ENCODE data around the gene WDR81.
"Not testable (repeated sequence)": the region's sequence is repeated elsewhere in the genome, so short reads cannot be mapped to it uniquely, and the experiment has no call there.

Gene WDR81

GRCh38 chr17:1732833-1733321 is 8.4 kb downstream of the WDR81 start:
- Histone ChIP-seq H3K36me3 (ENCODE audit: control insufficient read depth, insufficient read depth, low read length) (peaks cover 9% of the 10 kb centered on the region), H3K4me3 (ENCODE audit: low read depth, low read length) (no peak overlapping the region), H3K9me3 (ENCODE audit: control insufficient read depth, insufficient read depth, low read depth, low read length) (no peaks in the 10 kb centered on the region), H3K9ac (ENCODE audit: low read length) (no peak overlapping the region), H3K27me3 (ENCODE audit: control insufficient read depth, insufficient read depth, low read length) (no peaks in the 10 kb centered on the region), H3K4me1 (ENCODE audit: control insufficient read depth, insufficient read depth, low read length) (peaks cover 9% of the 10 kb centered on the region; the same call in 1 of the 2 replicates), H3K27ac (ENCODE audit: low read depth, low read length) (no peak overlapping the region)

- Histone ChIP-seq H3K36me3 (ENCODE audit: control insufficient read depth, insufficient read depth, low read length) (peaks cover 9% of the 10 kb centered on the region), H3K4me3 (ENCODE audit: low read depth, low read length) (no peak overlapping the region), H3K27me3 (ENCODE audit: control insufficient read depth, insufficient read depth, low read length) (no peaks in the 10 kb centered on the region), H3K9ac (ENCODE audit: low read length) (no peak overlapping the region), H3K9me3 (ENCODE audit: control insufficient read depth, insufficient read depth, low read depth, low read length) (peaks cover 2% of the 10 kb centered on the region; the same call in 1 of the 2 replicates), H3K4me1 (ENCODE audit: control insufficient read depth, insufficient read depth, low read length) (peaks cover 9% of the 10 kb centered on the region; the same call in 1 of the 2 replicates), H3K27ac (ENCODE audit: low read depth, low read length) (no peak overlapping the region)
Measured at GRCh38 chr17:1733759-1734158, 9.3 kb downstream of the WDR81 start.

DNA sequence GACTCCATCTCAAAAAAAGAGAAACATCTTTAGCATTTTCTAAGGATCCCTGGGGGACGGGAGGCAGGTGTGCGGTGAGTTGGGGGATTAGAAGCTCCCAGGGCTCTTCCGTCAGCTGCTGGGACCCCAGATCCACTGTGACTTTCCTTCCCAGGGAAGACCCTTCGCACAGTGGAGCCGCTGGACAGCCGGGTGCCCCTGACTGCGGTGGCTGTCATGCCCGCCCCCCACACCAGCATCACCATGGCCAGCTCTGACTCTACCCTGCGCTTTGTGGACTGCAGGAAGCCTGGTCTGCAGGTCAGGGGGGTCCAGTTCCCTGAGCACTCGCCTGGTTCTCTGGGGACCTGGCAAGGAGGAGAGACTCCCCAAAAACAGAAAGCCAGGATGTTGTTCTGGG is 10.9 kb downstream of the WDR81 start:
- H3K4me1 ChIP-seq (ENCODE audit: control insufficient read depth, insufficient read depth, low read length): peaks cover 9% of the 10 kb centered on the region; the same call in 1 of the 2 replicates
- no peak overlapping the region for H3K27ac ChIP-seq (ENCODE audit: low read depth, low read length)
- peaks cover 2% of the 10 kb centered on the region; the same call in 1 of the 2 replicates for H3K9me3 ChIP-seq (ENCODE audit: control insufficient read depth, insufficient read depth, low read depth, low read length)
- no peaks in the 10 kb centered on the region for H3K27me3 ChIP-seq (ENCODE audit: control insufficient read depth, insufficient read depth, low read length)
- H3K36me3 ChIP-seq (ENCODE audit: control insufficient read depth, insufficient read depth, low read length): peaks cover 9% of the 10 kb centered on the region
- H3K4me3 ChIP-seq (ENCODE audit: low read depth, low read length): no peak overlapping the region
- no peak overlapping the region for H3K9ac ChIP-seq (ENCODE audit: low read length)

- no peak overlapping the region for H3K27ac ChIP-seq (ENCODE audit: low read depth, low read length)
- no peaks in the 10 kb centered on the region for H3K27me3 ChIP-seq (ENCODE audit: control insufficient read depth, insufficient read depth, low read length)
- no peak overlapping the region for H3K4me3 ChIP-seq (ENCODE audit: low read depth, low read length)
- H3K9me3 ChIP-seq (ENCODE audit: control insufficient read depth, insufficient read depth, low read depth, low read length): peaks cover 2% of the 10 kb centered on the region; the same call in 1 of the 2 replicates
- no peak overlapping the region for H3K9ac ChIP-seq (ENCODE audit: low read length)
- peaks cover 9% of the 10 kb centered on the region for H3K36me3 ChIP-seq (ENCODE audit: control insufficient read depth, insufficient read depth, low read length)
- H3K4me1 ChIP-seq (ENCODE audit: control insufficient read depth, insufficient read depth, low read length): peaks cover 9% of the 10 kb centered on the region; the same call in 1 of the 2 replicates
Measured at GRCh38 chr17:1735834-1736347, 11.4 kb downstream of the WDR81 start.

DNA sequence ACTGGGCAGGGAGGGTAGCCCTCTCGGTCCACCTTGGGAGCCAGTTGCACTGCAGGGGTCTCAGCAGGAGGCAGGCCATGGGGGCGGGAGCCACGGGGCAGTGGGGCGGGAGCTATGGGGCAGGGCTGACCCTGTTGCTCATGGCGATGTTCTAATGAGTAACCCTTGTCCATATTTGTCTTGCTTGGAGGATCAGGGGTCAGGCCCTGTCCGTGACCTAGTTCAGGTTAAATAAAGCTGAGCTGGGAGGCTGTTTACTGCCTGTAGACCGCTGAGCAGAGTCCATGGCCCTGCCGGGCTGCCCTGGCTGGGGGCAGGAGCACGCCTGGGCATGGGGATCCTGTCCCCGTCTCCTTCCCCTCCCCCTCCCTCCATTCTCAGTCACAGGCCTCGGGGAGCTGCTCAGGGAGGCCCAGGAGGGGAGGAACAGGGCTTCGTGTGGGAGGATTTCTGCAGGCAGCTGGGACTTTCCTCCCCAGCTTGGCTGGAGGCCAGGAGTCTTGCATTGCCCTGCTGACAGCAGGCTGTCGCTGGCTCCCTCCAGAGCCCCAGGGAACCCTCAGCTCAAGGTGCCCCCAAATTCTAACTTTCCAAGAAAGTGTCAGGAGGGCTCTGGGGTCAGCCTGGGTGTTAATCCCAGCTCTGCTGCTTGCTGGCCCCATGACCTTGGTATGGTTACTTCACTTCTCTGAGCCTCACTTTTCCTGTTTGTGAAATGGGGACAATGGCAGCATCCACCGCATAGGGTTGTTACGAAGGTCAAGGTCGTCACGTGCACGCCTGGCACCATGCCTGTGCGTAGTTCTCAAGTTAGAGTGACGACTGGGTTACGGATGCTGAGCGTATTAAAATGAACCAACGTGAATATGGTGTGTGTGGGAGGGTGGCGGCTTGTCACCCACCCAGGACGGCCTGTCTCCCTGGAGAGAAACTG is 12.1 kb downstream of the WDR81 start:
- Histone ChIP-seq H3K4me3 (ENCODE audit: low read depth, low read length) (no peak overlapping the region), H3K27ac (ENCODE audit: low read depth, low read length) (no peak overlapping the region), H3K9me3 (ENCODE audit: control insufficient read depth, insufficient read depth, low read depth, low read length) (peaks cover 4% of the 10 kb centered on the region; the same call in 1 of the 2 replicates), H3K9ac (ENCODE audit: low read length) (no peak overlapping the region), H3K36me3 (ENCODE audit: control insufficient read depth, insufficient read depth, low read length) (peaks cover 6% of the 10 kb centered on the region), H3K4me1 (ENCODE audit: control insufficient read depth, insufficient read depth, low read length) (peaks cover 9% of the 10 kb centered on the region; the same call in 1 of the 2 replicates), H3K27me3 (ENCODE audit: control insufficient read depth, insufficient read depth, low read length) (no peaks in the 10 kb centered on the region)

DNA sequence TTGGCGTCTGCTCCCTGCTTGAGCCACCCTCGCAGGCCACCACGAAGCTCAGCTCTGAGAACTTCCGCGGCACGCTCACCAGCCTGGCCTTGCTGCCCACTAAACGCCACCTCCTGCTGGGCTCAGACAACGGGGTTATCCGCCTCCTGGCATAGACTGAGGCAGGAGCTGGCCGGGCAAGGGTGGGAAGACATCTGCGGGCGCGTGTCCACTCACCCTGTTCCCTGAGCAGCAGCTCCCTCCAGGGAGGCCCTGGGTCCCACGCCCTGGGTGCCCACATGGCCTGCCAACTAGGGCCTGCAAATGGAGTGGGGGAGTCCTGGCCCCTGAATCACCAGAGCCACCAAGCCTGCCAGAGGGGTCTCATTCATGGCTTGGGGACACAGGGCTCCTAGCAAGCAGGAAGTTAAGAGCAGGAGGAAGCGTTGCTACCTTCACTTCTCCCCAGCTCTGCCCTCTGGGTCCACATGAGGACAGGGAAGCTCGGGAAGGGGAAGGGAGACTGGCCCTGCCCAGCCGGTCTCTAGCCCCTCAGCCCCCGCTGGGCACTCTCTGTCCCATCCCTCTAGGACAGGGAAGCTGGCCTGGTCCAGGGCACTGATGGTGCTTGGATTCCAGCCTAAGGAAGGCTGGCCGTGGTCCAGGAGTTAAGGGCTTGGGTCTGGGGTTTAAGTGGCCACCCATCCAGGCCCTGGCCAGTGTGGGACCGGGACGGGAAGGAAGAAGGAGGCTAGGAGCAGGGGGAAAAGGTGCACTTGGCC is 13.2 kb downstream of the WDR81 start:
- no peaks in the 10 kb centered on the region; the same call in 1 of the 2 replicates for H3K27me3 ChIP-seq (ENCODE audit: control insufficient read depth, insufficient read depth, low read length)
- no peak overlapping the region for H3K4me3 ChIP-seq (ENCODE audit: low read depth, low read length)
- no peak overlapping the region for H3K9ac ChIP-seq (ENCODE audit: low read length)
- no peak overlapping the region for H3K27ac ChIP-seq (ENCODE audit: low read depth, low read length)
- peaks cover 6% of the 10 kb centered on the region for H3K36me3 ChIP-seq (ENCODE audit: control insufficient read depth, insufficient read depth, low read length)
- peaks cover 9% of the 10 kb centered on the region; the same call in 1 of the 2 replicates for H3K9me3 ChIP-seq (ENCODE audit: control insufficient read depth, insufficient read depth, low read depth, low read length)
- peaks cover 9% of the 10 kb centered on the region; the same call in 1 of the 2 replicates for H3K4me1 ChIP-seq (ENCODE audit: control insufficient read depth, insufficient read depth, low read length)

- H3K27me3 ChIP-seq (ENCODE audit: control insufficient read depth, insufficient read depth, low read length); H3K4me3 ChIP-seq (ENCODE audit: low read depth, low read length); H3K9ac ChIP-seq (ENCODE audit: low read length); H3K27ac ChIP-seq (ENCODE audit: low read depth, low read length); H3K36me3 ChIP-seq (ENCODE audit: control insufficient read depth, insufficient read depth, low read length); H3K9me3 ChIP-seq (ENCODE audit: control insufficient read depth, insufficient read depth, low read depth, low read length); H3K4me1 ChIP-seq (ENCODE audit: control insufficient read depth, insufficient read depth, low read length): not testable (repeated sequence)
Measured at GRCh38 chr17:1741899-1742298, 17.4 kb downstream of the WDR81 start.

DNA sequence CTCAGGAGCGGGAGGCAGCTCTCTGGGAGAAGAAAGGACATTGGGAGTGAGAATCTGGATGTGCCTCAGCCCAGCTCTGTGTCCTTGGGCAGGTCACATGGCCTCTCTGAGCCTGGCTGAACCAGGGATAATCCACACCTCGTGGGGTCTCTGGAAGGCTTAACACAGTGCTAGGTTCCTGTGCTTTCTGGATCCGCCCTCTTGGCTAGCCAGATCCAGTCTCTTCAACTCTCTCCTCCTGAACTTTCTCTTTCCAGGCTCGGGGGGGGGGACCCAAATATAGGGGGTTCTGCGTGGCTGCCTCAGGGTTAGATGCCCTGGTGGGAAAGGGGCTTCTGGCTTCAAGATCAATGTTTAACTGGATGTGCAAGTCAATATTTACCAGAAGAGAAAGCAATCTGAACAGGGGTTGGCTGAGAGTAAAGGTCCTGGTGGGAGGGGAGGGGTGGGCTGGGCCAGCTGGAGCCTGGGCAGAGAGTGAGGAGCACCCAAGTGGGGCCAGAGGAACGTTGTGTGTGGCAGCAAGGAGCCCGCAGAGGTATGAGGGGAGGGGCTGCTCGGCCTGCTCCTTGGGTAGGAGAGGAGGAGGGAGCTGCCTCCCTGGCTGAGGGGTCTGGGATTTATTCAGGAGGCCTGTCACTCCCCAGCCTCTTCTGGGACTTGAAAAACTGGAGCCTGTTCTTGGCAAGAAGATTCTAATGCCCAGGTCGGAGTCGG is 18.0 kb downstream of the WDR81 start, which contains the start of gene SERPINF2:
Gene SERPINF2 (plus strand): TSS at position 501 of the 717 bp plus-strand sequence. CDS start 2,125 bp downstream, outside the sequence.
- H3K4me3 ChIP-seq (ENCODE audit: low read depth, low read length): no peak within 1 kb of the TSS
- H3K9ac ChIP-seq (ENCODE audit: low read length): no peak within 1 kb of the TSS
- H3K27me3 ChIP-seq (ENCODE audit: control insufficient read depth, insufficient read depth, low read length): no peaks in the 10 kb centered on the region; the same call in 1 of the 2 replicates
- peaks cover under 1% of the 10 kb centered on the region; the same call in 1 of the 2 replicates for H3K36me3 ChIP-seq (ENCODE audit: control insufficient read depth, insufficient read depth, low read length)
- peaks cover 8% of the 10 kb centered on the region; the same call in 1 of the 2 replicates for H3K4me1 ChIP-seq (ENCODE audit: control insufficient read depth, insufficient read depth, low read length)
- peaks cover 9% of the 10 kb centered on the region; the same call in 1 of the 2 replicates for H3K9me3 ChIP-seq (ENCODE audit: control insufficient read depth, insufficient read depth, low read depth, low read length)
- H3K27ac ChIP-seq (ENCODE audit: low read depth, low read length): no peak within 1 kb of the TSS

DNA sequence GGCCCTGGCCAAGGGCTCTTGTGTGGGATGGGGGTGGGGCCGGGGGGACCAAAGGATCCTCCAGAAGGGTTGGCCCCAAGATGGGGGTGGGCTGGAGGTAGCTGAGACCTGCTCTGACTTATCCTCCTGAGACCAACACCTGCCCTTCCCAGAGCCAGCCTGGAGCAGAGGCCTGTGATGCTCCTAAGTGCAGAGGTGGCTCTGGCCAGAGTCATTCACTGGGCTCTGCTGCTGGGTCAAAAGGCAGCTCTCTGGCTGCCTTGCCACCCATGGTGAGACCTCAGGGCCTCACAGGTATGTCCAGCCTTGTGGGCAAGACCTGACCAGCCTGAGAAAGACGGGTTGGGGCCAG is 18.6 kb downstream of the WDR81 start:
- no peak overlapping the region for H3K4me3 ChIP-seq (ENCODE audit: low read depth, low read length)
- H3K27me3 ChIP-seq (ENCODE audit: control insufficient read depth, insufficient read depth, low read length): no peaks in the 10 kb centered on the region; the same call in 1 of the 2 replicates
- H3K27ac ChIP-seq (ENCODE audit: low read depth, low read length): no peak overlapping the region
- no peak overlapping the region for H3K9ac ChIP-seq (ENCODE audit: low read length)
- H3K9me3 ChIP-seq (ENCODE audit: control insufficient read depth, insufficient read depth, low read depth, low read length): peaks cover 9% of the 10 kb centered on the region; the same call in 1 of the 2 replicates
- no peaks in the 10 kb centered on the region for H3K36me3 ChIP-seq (ENCODE audit: control insufficient read depth, insufficient read depth, low read length)
- peaks cover 8% of the 10 kb centered on the region; the same call in 1 of the 2 replicates for H3K4me1 ChIP-seq (ENCODE audit: control insufficient read depth, insufficient read depth, low read length)
